Activated CD4-positive, alpha-beta T cell treated with anti-CD3 and anti-CD28 coated beads, Interleukin-2, amount 10 ng/mL, durations not matched to agents 24 days and 14 days (primary cell): Measurements from ENCODE around the gene ATF7IP. TPM values are rescaled to one million over a fixed set of nuclear protein-coding genes. Genes with fewer than 3 reads are reported as not detected.
A peak's percentile ranks its signal among the peaks of the same experiment; 100 is the strongest.
"Not testable (repeated sequence)": the region's sequence is repeated elsewhere in the genome, so short reads cannot be mapped to it uniquely, and the experiment has no call there.

Source experiments
- DNase-seq: peaks from one replicate; pipeline ENCODE4 v3.0.0; 2022
- H3K27ac Mint-ChIP-seq: one replicate; pipeline ENCODE4 v1.8.0; 2022; ENCODE audit warnings: mild to moderate bottlenecking, mixed read lengths
- H3K27me3 Mint-ChIP-seq: one replicate; pipeline ENCODE4 v1.8.0; 2022; ENCODE audit warnings: mixed read lengths
- H3K36me3 Mint-ChIP-seq: one replicate; pipeline ENCODE4 v1.8.0; 2022; ENCODE audit warnings: low read depth, mild to moderate bottlenecking, mixed read lengths
- H3K4me1 Mint-ChIP-seq: one replicate; pipeline ENCODE4 v1.8.0; 2021; ENCODE audit warnings: mixed read lengths
- H3K4me3 Mint-ChIP-seq: one replicate; pipeline ENCODE4 v1.8.0; 2022; ENCODE audit warnings: mild to moderate bottlenecking, moderate library complexity, mixed read lengths
- H3K9me3 Mint-ChIP-seq: one replicate; pipeline ENCODE4 v1.8.0; 2021; ENCODE audit warnings: mixed read lengths
- intact Hi-C: fragments of 100-400 bp; cut with micrococcal nuclease; formaldehyde crosslinking; loops from one replicate; pipeline ENCODE4 v1.15.1; 2023
- total RNA-seq: library from RNA; stranded (reverse); gene quantifications from 2 replicates; pipeline ENCODE4 v1.2.3, GENCODE V29; 2022

Gene ATF7IP, protein sequence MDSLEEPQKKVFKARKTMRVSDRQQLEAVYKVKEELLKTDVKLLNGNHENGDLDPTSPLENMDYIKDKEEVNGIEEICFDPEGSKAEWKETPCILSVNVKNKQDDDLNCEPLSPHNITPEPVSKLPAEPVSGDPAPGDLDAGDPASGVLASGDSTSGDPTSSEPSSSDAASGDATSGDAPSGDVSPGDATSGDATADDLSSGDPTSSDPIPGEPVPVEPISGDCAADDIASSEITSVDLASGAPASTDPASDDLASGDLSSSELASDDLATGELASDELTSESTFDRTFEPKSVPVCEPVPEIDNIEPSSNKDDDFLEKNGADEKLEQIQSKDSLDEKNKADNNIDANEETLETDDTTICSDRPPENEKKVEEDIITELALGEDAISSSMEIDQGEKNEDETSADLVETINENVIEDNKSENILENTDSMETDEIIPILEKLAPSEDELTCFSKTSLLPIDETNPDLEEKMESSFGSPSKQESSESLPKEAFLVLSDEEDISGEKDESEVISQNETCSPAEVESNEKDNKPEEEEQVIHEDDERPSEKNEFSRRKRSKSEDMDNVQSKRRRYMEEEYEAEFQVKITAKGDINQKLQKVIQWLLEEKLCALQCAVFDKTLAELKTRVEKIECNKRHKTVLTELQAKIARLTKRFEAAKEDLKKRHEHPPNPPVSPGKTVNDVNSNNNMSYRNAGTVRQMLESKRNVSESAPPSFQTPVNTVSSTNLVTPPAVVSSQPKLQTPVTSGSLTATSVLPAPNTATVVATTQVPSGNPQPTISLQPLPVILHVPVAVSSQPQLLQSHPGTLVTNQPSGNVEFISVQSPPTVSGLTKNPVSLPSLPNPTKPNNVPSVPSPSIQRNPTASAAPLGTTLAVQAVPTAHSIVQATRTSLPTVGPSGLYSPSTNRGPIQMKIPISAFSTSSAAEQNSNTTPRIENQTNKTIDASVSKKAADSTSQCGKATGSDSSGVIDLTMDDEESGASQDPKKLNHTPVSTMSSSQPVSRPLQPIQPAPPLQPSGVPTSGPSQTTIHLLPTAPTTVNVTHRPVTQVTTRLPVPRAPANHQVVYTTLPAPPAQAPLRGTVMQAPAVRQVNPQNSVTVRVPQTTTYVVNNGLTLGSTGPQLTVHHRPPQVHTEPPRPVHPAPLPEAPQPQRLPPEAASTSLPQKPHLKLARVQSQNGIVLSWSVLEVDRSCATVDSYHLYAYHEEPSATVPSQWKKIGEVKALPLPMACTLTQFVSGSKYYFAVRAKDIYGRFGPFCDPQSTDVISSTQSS
- 62.6 and 72.4 TPM in 2 replicates for total RNA-seq

- intact Hi-C loops = loop anchor here (1.0 to 10.0 kb wide), 9 partner anchors 29 to 1648 kb away; partner anchors contain the start of genes ARHGDIB, CDKN1B and HEBP1
- DNase-seq = peak; percentile 99
- H3K27ac Mint-ChIP-seq = peak within 1 kb of the TSS; percentile 95
- peak within 1 kb of the TSS; percentile 82 for H3K4me3 Mint-ChIP-seq
- H3K4me1 Mint-ChIP-seq = peaks cover 37% of the 10 kb centered on the region
- no peaks in the 10 kb centered on the region for H3K27me3 Mint-ChIP-seq
- peaks cover 3% of the 10 kb centered on the region for H3K9me3 Mint-ChIP-seq
- peaks cover 14% of the 10 kb centered on the region for H3K36me3 Mint-ChIP-seq
These were observed at the start of gene ATF7IP for GRCh38 chr12:14365294-14366208. Gene ATF7IP (plus strand): TSS chr12:14365682. CDS start chr12:14423916, 58,234 bp downstream.

DNA sequence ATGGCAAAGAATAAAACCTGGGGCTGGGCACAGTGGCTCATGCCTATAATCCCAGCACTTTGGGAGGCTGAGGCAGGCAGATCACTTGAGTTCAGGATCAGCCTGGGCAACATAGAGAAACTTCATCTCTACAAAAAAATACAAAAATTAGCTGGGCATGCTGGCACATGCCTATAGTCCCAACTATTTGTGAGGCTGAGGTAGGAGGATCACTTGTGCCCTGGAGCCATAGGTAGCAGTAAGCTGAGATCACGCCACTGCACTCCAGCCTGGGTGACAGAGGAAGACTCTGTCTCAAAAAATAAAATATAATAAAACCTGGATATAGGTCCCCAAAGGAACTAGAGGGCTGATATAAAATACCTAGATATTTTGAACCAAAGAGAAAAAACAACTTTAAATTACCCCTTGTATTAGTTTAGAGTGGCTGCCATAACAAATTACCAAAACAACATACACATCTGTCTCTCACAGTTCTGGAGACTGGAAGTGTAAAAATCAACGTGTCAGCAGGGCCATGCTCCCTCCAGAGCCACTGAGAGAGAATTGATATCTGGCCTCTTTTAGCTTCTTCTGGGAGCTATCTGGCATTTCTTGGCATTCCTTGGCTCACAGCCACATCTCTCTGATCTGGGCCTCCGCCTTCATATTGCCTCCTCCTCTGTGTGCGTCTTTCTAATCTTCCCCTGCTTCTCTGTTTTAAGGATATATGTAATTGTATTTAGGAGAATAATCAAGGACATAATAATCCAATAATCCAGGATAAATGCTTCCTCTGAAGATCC lies 47.9 kb upstream of the ATF7IP start:
- intact Hi-C loops = loop anchor here (10.0 kb wide), 1 partner anchor 53 kb away; no protein-coding TSS in a partner anchor
- H3K27me3 Mint-ChIP-seq = no peaks in the 10 kb centered on the region

DNA sequence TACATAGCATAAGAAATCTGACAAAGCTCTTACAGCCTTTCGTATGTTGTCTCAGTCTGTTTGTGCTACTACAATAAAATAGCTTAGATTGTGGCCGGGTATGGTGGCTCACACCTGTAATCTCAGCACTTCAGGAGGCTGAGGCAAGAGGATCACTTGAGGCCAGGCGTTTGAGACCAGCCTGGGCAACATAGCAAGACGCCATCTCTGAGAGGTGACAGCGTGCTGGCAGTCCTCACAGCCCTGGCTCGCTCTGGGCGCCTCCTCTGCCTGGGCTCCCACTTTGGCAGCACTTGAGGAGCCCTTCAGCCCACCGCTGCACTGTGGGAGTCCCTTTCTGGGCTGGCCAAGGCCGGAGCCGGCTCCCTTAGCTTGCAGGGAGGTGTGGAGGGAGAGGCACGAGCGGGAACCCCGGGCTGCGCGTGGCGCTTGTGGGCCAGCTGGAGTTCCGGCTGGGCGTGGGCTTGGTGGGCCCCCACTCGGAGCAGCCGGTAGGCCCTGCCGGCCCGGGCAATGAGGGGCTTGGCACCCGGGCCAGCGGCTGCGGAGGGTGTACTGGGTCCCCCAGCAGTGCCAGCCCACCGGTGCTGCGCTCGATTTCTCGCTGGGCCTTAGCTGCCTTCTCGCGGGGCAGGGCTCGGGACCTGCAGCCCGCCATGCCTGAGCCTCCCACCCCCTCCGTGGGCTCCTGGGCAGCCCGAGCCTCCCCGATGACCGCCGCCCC lies 45.6 kb upstream of the ATF7IP start:
- not testable (repeated sequence) for H3K27ac Mint-ChIP-seq, H3K27me3 Mint-ChIP-seq, H3K4me3 Mint-ChIP-seq, DNase-seq, H3K4me1 Mint-ChIP-seq, H3K36me3 Mint-ChIP-seq, H3K9me3 Mint-ChIP-seq
- intact Hi-C loops = loop anchor here (10.0 kb wide), 1 partner anchor 55 kb away; no protein-coding TSS in a partner anchor

More for the DNA sequence above, 47.9 kb upstream of the ATF7IP start:
- H3K9me3 Mint-ChIP-seq = no peaks in the 10 kb centered on the region
- no peaks in the 10 kb centered on the region for H3K36me3 Mint-ChIP-seq
- no peak overlapping the region for H3K4me3 Mint-ChIP-seq
- DNase-seq = no peak
- H3K4me1 Mint-ChIP-seq = no peaks in the 10 kb centered on the region
- H3K27ac Mint-ChIP-seq = no peak overlapping the region

- Mint-ChIP-seq H3K36me3 (no peaks in the 10 kb centered on the region), H3K9me3 (no peaks in the 10 kb centered on the region), H3K4me3 (no peak overlapping the region), H3K27ac (no peak overlapping the region), H3K27me3 (no peaks in the 10 kb centered on the region), H3K4me1 (no peaks in the 10 kb centered on the region)
- intact Hi-C loops = no loop called here
- no peak for DNase-seq
These were observed 43.1 kb upstream of the ATF7IP start for GRCh38 chr12:14322403-14322802.

DNA sequence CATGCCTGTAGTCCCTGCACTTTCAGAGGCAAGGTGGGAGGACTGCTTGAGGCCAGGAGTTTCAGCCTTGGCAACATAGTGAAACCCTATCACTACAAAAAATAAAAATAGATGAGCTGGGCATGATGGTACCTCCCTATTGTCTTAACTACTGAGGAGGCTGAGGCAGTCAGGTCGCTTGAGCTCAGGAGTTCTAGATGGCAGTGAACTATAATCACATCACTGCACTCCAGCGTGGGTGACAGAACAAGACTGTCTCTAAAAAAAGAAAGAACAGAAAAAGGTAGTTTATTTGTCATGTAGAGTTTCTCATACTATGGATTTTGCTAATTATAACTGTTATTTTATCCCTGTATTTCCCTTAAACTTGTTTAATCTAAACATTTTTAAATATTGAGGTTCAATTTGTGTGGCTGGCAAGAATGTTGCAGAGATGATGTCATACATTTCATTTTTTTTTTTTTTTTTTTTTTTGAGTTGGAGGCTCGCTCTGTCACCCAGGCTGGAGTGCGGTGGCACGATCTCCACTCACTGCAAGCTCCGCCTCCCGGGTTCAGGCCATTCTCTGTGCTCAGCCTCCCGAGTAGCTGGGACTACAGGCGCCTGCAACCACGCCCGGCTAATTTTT lies 39.7 kb upstream of the ATF7IP start:
- DNase-seq = no peak
- H3K27me3 Mint-ChIP-seq = no peaks in the 10 kb centered on the region
- intact Hi-C loops = no loop called here

DNA sequence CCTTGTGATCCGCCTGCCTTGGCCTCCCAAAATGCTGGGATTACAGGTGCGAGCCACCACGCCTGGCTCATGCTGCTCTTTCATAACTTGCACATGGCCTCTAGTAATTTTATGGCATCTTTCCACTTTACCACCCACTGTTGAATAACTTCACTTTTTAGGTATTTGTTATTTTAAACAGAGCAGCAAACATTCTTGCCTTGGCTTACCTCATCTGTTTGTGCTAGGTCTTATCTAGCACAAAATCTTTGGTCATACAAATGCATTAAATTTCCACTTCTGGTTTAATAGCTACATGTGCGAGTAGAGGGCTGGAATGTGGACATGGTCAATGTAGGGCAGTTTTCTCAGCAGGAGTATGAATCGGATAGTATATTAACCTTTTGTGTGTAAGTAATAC lies 38.8 kb upstream of the ATF7IP start:
- DNase-seq = no peak
- intact Hi-C loops = no loop called here
- Mint-ChIP-seq H3K27me3 (no peaks in the 10 kb centered on the region), H3K36me3 (no peaks in the 10 kb centered on the region), H3K27ac (no peak overlapping the region), H3K4me1 (no peaks in the 10 kb centered on the region), H3K9me3 (peaks cover 3% of the 10 kb centered on the region), H3K4me3 (no peak overlapping the region)

More for the DNA sequence above, 39.7 kb upstream of the ATF7IP start:
- H3K27ac Mint-ChIP-seq = no peak overlapping the region
- no peaks in the 10 kb centered on the region for H3K4me1 Mint-ChIP-seq
- peaks cover 3% of the 10 kb centered on the region for H3K9me3 Mint-ChIP-seq
- H3K4me3 Mint-ChIP-seq = no peak overlapping the region
- H3K36me3 Mint-ChIP-seq = no peaks in the 10 kb centered on the region

GRCh38 chr12:14327711-14328110 lies 37.8 kb upstream of the ATF7IP start:
- Mint-ChIP-seq H3K4me1 (no peaks in the 10 kb centered on the region), H3K27me3 (no peaks in the 10 kb centered on the region), H3K27ac (no peak overlapping the region), H3K4me3 (no peak overlapping the region), H3K9me3 (peaks cover 10% of the 10 kb centered on the region), H3K36me3 (no peaks in the 10 kb centered on the region)
- intact Hi-C loops = no loop called here
- DNase-seq = no peak

DNA sequence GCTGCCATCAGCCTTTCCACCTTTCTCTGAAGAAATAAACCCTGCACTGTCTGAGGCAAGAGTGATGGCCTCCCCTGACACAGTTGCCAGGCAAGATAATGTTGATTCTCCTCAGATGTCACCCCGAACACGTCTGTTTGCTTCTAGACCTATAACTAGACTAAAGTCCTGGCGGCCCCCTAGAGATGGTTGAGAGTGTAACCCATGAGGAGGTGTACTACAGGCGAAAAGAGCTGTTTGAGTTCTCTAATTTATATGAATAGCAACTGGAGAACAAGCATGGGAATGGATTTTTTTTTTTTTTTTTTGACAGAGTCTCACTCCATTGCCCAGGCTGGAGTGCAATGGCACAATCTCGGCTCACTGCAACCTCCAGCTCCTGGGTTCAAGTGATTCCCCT lies 33.0 kb upstream of the ATF7IP start:
- DNase-seq = no peak
- H3K27ac Mint-ChIP-seq = no peak overlapping the region
- intact Hi-C loops = no loop called here
- no peak overlapping the region for H3K4me3 Mint-ChIP-seq
- H3K27me3 Mint-ChIP-seq = no peaks in the 10 kb centered on the region
- no peaks in the 10 kb centered on the region for H3K4me1 Mint-ChIP-seq
- H3K9me3 Mint-ChIP-seq = peaks cover 23% of the 10 kb centered on the region
- H3K36me3 Mint-ChIP-seq = no peaks in the 10 kb centered on the region

DNA sequence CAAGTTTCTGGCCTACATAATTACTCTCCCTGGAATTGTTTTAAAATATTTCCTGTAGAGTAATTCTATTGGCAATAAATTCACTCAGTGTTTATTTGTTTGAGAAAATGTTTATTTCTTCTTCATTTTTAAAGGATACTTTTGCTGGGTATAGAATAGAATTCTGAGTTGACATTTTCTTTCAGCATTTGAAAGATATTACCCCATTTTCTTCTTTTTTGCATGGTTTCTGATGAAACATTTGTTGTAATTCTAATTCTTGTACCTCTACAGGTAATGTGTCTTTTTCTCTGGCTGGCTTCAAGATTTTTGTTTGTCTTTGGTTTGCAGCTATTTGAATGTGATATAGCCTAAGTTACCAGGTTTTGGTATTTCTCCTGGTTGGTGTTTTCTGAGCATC lies 25.1 kb upstream of the ATF7IP start:
- Mint-ChIP-seq H3K27ac (no peak overlapping the region), H3K9me3 (peaks cover 38% of the 10 kb centered on the region), H3K27me3 (no peaks in the 10 kb centered on the region), H3K4me3 (no peak overlapping the region), H3K36me3 (no peaks in the 10 kb centered on the region), H3K4me1 (no peaks in the 10 kb centered on the region)
- no peak for DNase-seq
- intact Hi-C loops = no loop called here

DNA sequence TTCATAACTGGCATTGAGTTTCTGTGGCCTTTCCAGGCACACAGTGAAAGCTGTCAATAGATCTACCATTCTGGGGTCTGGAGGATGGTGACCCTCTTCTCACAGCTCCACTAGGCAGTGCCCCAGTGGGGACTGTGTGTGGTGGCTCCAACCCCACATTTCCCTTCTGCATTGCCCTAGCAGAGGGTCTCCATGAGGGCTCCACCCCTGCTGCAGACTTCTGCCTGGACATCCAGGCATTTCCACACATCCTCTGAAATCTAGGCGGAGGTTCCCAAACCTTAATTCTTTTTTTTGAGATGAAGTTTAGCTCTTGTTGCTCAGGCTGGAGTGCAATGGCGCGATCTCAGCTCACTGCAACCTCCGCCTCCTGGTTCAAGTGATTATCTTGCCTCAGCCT lies 14.0 kb upstream of the ATF7IP start:
- H3K4me3 Mint-ChIP-seq, H3K36me3 Mint-ChIP-seq, DNase-seq, H3K27me3 Mint-ChIP-seq, intact Hi-C loops, H3K27ac Mint-ChIP-seq, H3K4me1 Mint-ChIP-seq: not testable (repeated sequence)
- H3K9me3 Mint-ChIP-seq = peaks cover 31% of the 10 kb centered on the region

DNA sequence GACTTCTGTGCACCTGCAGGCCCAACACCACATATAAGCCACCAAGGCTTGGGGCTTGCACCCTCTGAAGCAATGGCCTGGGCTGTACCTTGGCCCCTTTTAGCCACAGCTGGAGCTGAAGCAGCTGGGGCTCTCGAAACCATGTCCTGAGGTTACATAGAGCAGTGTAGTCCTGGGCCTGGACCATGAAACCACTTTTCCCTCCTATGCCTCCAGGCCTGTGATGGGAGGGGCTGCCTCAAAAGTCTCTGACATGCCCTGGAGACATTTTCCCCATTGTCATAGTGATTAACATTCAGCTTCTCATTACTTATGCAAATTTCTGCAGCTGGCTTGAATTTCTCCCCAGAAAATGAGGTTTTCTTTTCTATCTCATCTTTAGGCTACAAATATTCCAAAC lies 13.4 kb upstream of the ATF7IP start:
- H3K27me3 Mint-ChIP-seq, H3K36me3 Mint-ChIP-seq, H3K4me1 Mint-ChIP-seq, H3K4me3 Mint-ChIP-seq, H3K27ac Mint-ChIP-seq, DNase-seq, intact Hi-C loops: not testable (repeated sequence)
- peaks cover 36% of the 10 kb centered on the region for H3K9me3 Mint-ChIP-seq
